GM19395 (cell line): ENCODE results near the gene NRG4.
"Not testable (repeated sequence)": the region's sequence is repeated elsewhere in the genome, so short reads cannot be mapped to it uniquely, and the experiment has no call there.

ENCODE experiments used
- ATAC-seq: cut with Tn5 transposase; IDR thresholded peaks from one replicate; pipeline ENCODE4 v1.9.1; 2021; ENCODE audit warnings: mild to moderate bottlenecking, moderate library complexity; ENCODE audit not compliant: unreplicated experiment

The NRG4 gene

DNA sequence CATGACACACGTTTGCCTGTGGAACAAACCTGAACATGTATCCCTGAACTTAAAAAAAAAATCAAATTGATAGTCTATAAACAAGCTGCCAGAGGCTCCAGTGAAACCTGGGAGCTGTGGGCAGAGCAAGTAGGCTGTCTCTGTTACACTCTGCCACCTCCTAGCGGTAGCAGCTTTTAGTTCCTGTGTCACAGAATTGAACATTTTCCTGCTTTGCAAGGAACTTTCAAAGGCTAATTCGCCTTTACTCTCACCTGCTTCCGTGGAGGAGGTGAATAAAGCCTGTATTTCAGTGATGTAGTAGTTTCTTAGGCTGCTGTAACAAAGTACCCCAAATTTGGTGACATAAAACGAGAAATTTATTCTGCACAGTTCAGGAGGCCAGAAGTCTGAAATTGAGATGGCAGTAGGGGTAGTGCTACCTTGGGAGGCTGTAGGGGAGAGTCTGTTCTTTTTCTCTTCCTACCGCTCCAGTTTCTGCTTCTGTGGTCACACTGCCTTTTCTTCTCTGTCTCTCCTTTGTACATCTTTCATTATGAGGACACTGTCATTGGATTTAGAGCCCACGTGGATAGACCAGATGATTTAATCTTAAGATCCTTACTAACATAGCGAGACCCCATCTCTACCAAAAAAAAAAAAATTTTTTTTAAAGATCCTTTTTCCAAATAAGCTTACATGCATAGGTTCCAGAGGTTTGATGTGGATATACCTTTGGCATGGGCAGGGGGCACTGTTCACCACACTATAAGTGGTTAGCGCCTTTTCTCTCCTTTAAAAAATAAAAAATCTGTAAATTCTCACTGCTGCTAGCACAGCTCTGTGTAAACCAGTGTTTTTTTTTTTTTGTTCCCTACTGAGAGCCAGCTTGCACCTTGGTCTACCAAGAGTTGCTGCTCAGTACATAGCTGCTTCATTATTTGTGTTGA lies 83.3 kb downstream of the NRG4 start:
- ATAC-seq = no peak

GRCh38 chr15:75927601-75928000 lies 84.6 kb downstream of the NRG4 start:
- ATAC-seq = no peak

DNA sequence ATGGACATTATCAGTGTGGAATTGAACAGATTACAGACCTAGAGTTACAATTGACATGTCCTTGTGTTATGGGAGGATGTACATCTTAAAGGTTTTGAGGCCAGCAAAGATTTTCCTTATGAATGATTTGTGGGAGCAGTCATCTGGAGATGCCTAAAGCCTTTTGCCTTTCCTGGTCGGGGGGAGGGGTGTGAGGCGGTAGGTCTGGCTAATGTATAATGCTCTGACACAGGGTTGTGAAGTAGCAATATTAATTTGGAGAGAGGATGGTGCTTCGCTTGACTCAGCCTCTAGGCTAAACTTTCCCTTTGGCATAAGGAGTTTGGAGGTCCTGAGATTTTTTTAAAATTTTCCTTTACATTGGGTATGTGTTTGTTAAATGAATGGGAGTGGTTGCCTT lies 85.3 kb downstream of the NRG4 start:
- ATAC-seq = no peak

- no peak for ATAC-seq
Observed at GRCh38 chr15:75925440-75925839, 86.8 kb downstream of the NRG4 start.

GRCh38 chr15:75924576-75924975 lies 87.6 kb downstream of the NRG4 start:
- no peak for ATAC-seq

- ATAC-seq = no peak
Observed at GRCh38 chr15:75923756-75924155, 88.5 kb downstream of the NRG4 start.

DNA sequence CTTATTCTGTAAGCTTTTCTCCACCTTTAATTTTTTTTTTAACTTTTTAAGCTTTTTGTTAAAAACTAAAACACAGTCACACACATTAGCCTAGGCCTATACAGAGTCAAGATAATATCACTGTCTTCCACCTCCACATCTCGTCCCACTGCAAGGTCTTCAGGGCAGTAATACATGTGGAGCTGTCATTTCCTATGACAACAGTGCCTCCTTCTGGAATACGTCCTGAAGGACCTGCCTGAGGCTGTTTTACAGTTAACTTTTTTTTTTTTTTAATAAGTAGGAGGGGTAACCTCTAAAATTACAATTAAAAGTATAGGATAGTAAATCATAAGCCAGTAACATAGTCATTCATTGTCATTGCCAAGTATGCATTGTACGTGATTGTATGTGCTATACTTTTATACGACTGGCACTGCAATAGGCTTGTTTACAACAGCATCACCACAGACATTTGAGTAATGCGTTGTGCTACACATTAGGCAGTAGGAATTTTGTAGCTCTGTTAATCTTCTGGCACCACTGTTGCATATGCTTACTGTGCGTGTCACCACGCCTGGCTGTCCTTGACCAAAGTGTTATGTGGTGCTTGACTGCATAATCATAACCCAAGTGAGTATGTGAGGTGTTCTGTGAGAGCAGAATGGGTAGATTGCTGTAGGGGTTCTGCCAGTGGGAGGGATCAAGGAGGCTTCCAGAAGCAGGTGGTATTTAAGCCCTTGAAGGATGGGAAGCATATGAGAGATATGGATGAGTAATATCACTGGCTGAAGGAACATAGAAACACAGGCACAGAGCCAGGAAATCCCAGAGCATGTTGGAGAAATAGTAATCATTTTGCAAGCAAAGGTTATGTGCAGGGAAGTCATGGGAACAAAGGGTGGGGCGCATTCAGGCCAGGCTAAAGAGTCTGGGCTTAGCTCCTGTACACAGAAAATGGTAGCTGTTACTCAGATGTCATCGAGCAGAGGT lies 90.2 kb downstream of the NRG4 start:
- no peak for ATAC-seq

GRCh38 chr15:75920079-75920478 lies 92.1 kb downstream of the NRG4 start:
- no peak for ATAC-seq

- no peak for ATAC-seq
Observed at GRCh38 chr15:75918135-75918534, 94.1 kb downstream of the NRG4 start.

GRCh38 chr15:75916978-75917377 lies 95.2 kb downstream of the NRG4 start:
- ATAC-seq = no peak

GRCh38 chr15:75910355-75910754 lies 101.9 kb downstream of the NRG4 start:
- not testable (repeated sequence) for ATAC-seq

DNA sequence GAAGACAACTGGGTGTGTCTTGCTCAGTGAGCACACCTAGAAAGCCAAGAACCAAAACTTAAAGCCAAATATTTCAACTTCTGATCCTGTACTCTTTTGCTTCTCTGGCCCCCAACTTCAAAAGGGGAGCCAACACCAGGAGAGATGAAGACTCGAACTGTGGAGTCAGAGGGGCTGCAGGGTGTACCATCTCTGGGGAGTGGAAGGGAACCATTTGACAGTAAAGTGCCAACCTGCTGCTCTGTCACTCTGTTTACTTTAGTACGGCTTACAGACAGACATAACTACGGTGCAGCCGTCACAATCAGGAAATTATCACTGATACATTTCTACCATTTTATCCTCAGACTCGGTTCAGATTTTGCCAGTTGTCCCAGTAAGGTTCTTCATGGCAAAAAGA lies 107.0 kb downstream of the NRG4 start:
- no peak for ATAC-seq

DNA sequence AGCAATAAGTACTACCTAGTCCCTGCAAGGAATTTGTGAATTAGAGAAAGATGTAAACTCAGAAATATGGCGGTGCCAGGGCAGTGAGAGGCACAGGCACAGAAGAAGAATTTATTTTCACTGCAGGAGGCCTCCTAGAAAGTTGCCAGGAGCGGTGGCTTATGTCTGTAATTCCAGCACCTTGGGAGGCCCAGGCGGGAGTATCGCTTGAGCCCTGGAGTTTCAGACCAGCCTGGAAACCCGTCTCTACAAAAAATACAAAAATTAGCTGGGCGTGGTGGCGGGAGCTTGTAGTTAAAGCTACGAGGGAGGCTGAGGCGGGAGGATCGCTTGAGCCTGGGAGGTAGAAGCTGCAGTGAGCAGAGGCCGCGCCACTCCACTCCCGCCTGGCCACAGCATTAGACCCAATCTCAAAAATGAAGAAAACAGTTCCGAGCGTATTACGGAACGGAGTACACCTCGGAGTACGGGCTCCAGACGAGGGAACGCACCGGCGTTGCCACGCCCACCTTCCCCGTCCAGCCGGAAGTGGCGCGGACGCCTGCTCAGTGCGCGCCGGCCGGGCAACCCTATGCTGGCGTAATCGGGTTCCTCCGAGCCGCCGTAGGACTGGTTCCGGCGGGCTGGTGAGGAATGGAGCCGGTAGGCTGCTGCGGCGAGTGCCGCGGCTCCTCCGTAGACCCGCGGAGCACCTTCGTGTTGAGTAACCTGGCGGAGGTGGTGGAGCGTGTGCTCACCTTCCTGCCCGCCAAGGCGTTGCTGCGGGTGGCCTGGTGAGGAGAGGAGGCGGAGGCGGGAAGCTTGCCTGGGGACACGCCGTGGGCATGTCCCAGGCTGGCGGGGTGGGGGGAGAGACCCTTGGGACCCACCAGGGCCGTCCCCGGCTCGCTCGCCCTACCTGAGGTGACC lies 108.6 kb downstream of the NRG4 start, which contains the start of gene FBXO22:
FBXO22 (plus strand) TSS at position 548 of the 909 bp plus-strand sequence; CDS start at position 634, 86 bp downstream.
- peak; percentile 95 for ATAC-seq

- ATAC-seq = no peak
Observed at GRCh38 chr15:75902129-75902557, 110.1 kb downstream of the NRG4 start.

DNA sequence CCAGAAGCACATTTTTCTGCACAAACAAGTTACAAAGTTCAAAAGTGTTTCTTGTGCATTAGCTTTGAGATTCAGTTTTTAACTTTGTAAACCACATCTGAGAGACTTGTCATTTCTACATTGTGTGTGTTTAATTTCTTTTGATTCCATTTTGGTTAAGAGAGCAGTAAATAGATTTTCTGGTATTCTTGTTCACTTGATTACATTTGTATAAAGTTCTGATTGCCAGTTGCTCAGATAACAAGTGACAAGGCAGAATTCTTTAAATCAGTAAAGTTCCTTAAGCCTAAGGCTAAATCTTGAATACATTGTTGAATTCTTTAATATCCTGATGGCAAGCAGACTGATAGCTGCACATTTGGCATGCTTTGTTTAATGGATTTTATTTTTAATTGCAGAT lies 111.6 kb downstream of the NRG4 start:
- no peak for ATAC-seq

GRCh38 chr15:75895731-75896130 lies 116.5 kb downstream of the NRG4 start:
- ATAC-seq = no peak

- ATAC-seq = no peak
Observed at GRCh38 chr15:75891895-75892294, 120.3 kb downstream of the NRG4 start.
